Brain microvascular endothelial cell (primary cell): ENCODE measurements around the gene GRIA1.

Experiments used
- DNase-seq: peaks from one replicate; pipeline ENCODE4 v3.0.0-alpha.2; 2020
- H3K27ac ChIP-seq: fragments of 250-450 bp; sonication (Bioruptor Pico); 2 replicates; pipeline ENCODE4 v1.5.1; 2020; ENCODE audit warnings: mild to moderate bottlenecking, moderate library complexity
- H3K27me3 ChIP-seq: fragments of 250-450 bp; sonication (Bioruptor Pico); replicated peaks from 2 replicates; pipeline ENCODE4 v1.5.1; 2020; ENCODE audit warnings: mild to moderate bottlenecking
- H3K36me3 ChIP-seq: fragments of 250-450 bp; sonication (Bioruptor Pico); replicated peaks from 2 replicates; pipeline ENCODE4 v1.5.1; 2020; ENCODE audit warnings: mild to moderate bottlenecking
- H3K4me3 ChIP-seq: 2 replicates; pipeline ENCODE4 v1.5.1; 2011; ENCODE audit warnings: low read depth, mild to moderate bottlenecking, control low read depth, low read length, moderate library complexity
- CTCF ChIP-seq: IDR thresholded peaks from 2 replicates; pipeline ENCODE4 v1.5.1; 2011; ENCODE audit warnings: low read depth, mild to moderate bottlenecking, moderate library complexity, low read length, control low read depth, inconsistent platforms; ENCODE audit errors: missing control alignments
- in situ Hi-C: cut with HindIII; loops from 2 replicates; pipeline ENCODE4 v1.10.0; 2017; ENCODE audit warnings: low sequenced_read_pairs, low pct_ligation_motif_present

Gene GRIA1

GRCh38 chr5:153625826-153626354, 135.4 kb downstream of the GRIA1 start:
- in situ Hi-C loops, result no loop called here
- no peak for DNase-seq
- H3K27me3 ChIP-seq, result no peaks in the 10 kb centered on the region
- H3K27ac ChIP-seq, result no peak overlapping the region
- no peak overlapping the region for H3K4me3 ChIP-seq
- no peaks in the 10 kb centered on the region for H3K36me3 ChIP-seq
- TF ChIP-seq CTCF, result no peak

GRCh38 chr5:153626836-153627235, 136.4 kb downstream of the GRIA1 start:
- Histone ChIP-seq H3K27me3 (no peaks in the 10 kb centered on the region), H3K27ac (no peak overlapping the region), H3K36me3 (no peaks in the 10 kb centered on the region), H3K4me3 (no peak overlapping the region)
- TF ChIP-seq CTCF, result no peak
- in situ Hi-C loops, result no loop called here
- no peak for DNase-seq

- DNase-seq, result peak; percentile 95
- H3K27me3 ChIP-seq, result no peaks in the 10 kb centered on the region
- no peak overlapping the region for H3K4me3 ChIP-seq
- in situ Hi-C loops, result no loop called here
- no peaks in the 10 kb centered on the region for H3K36me3 ChIP-seq
- TF ChIP-seq CTCF, result peak; percentile 81
- peak overlapping the region; percentile 56 for H3K27ac ChIP-seq
These were observed 138.8 kb downstream of the GRIA1 start for GRCh38 chr5:153629027-153629895.

- in situ Hi-C loops, result no loop called here
- Histone ChIP-seq H3K36me3 (no peaks in the 10 kb centered on the region), H3K27me3 (no peaks in the 10 kb centered on the region), H3K4me3 (no peak overlapping the region), H3K27ac (no peak overlapping the region)
- TF ChIP-seq CTCF, result no peak
- no peak for DNase-seq
These were observed 140.1 kb downstream of the GRIA1 start for GRCh38 chr5:153630546-153630945.

- Histone ChIP-seq H3K36me3 (no peaks in the 10 kb centered on the region), H3K27ac (no peak overlapping the region), H3K27me3 (no peaks in the 10 kb centered on the region), H3K4me3 (no peak overlapping the region)
- TF ChIP-seq CTCF, result no peak
- in situ Hi-C loops, result no loop called here
- no peak for DNase-seq
These were observed 142.3 kb downstream of the GRIA1 start for GRCh38 chr5:153632748-153633290.
